K562 (cell line): ENCODE results near the gene BCAS3. TPM values are rescaled to one million over a fixed set of nuclear protein-coding genes. Genes with fewer than 3 reads are reported as not detected.

Experiments used
- ATAC-seq: fragments of 200-7000 bp; cut with Tn5 transposase; 3 replicates; pipeline ENCODE4 v1.9.1; 2020; ENCODE audit warnings: moderate library complexity
- BruUV-seq: library from RNA; stranded (reverse); fragments of 400-500 nt; replicated peaks from 2 replicates; lab custom pipeline; 2021; lab: Mats Ljungman, UMichigan
- CTCF ChIA-PET: fragments of 300-600 bp; formaldehyde crosslinking; extraction: SDS; loops from one replicate; lab custom pipeline; 2021; ENCODE audit warnings: low intra/inter-chr PET ratio; lab: Yijun Ruan, JAX
- POLR2A ChIA-PET: fragments of 300-600, 350-650 bp; sonication (Branson Sonifier 250); formaldehyde crosslinking; extraction: SDS; loops from one replicate; lab custom pipeline; 2021; ENCODE audit warnings: antibody characterized with exemption, inconsistent platforms; lab: Yijun Ruan, JAX
- DNase-seq, 4 experiments: peaks; one replicate each; pipeline versions ENCODE4 v3.0.0 to v3.0.0-alpha.2; 2011 to 2018; ENCODE audit warnings: low spot score in 3 of 4, mixed read lengths in 3 of 4; ENCODE audit errors: extremely low read depth in 1 of 4
- FAIRE-seq: peaks from 2 replicates; lab custom pipeline; 2011; peaks lifted over from hg19 to GRCh38; lab: Jason Lieb, UNC
- H2AFZ ChIP-seq: 2 replicates; pipeline ENCODE4 v1.6.0; 2011; ENCODE audit warnings: low read depth, low read length, control low read depth, inconsistent platforms
- H3K27ac ChIP-seq: fragments of 200-600 bp; 3 replicates; pipeline ENCODE4 v1.8.0; 2011; ENCODE audit warnings: low read depth, mild to moderate bottlenecking, control low read depth, inconsistent platforms, low read length, moderate library complexity, mixed read lengths; ENCODE audit errors: extremely low read depth
- H3K27me3 ChIP-seq, 2 experiments: fragments of 300-600 bp in 1 of 2; 2 replicates in 1 of 2; 3 replicates in 1 of 2; pipeline versions ENCODE4 v1.6.0 to v1.8.0; 2011; ENCODE audit warnings: inconsistent platforms in 2 of 2, low read length in 2 of 2, mild to moderate bottlenecking in 1 of 2, mixed read lengths in 1 of 2, moderate library complexity in 1 of 2; ENCODE audit not compliant: control insufficient read depth in 2 of 2, insufficient read depth in 2 of 2
- H3K36me3 ChIP-seq: fragments of 300-600 bp; 3 replicates; pipeline ENCODE4 v1.8.0; 2011; ENCODE audit warnings: mild to moderate bottlenecking, low read length, inconsistent platforms; ENCODE audit not compliant: control insufficient read depth, insufficient read depth
- H3K4me1 ChIP-seq, 2 experiments: fragments of 200-600 bp in 1 of 2; replicated peaks in 1 of 2; 2 replicates in 1 of 2; 3 replicates in 1 of 2; pipeline versions ENCODE4 v1.5.1 to v1.8.0; 2011; ENCODE audit warnings: inconsistent platforms in 2 of 2, low read length in 2 of 2, mild to moderate bottlenecking in 1 of 2, mixed read lengths in 1 of 2, moderate library complexity in 1 of 2; ENCODE audit not compliant: control insufficient read depth in 2 of 2, insufficient read depth in 2 of 2
- H3K4me2 ChIP-seq: 2 replicates; pipeline ENCODE4 v1.6.1; 2011; ENCODE audit warnings: low read length, control low read depth, inconsistent platforms, mixed read lengths; ENCODE audit not compliant: insufficient read depth
- H3K4me3 ChIP-seq: fragments of 200-600 bp; sonication (generic), shearing (Covaris generic); 2 replicates; pipeline ENCODE4 v1.5.1; 2016; ENCODE audit warnings: control low read depth, inconsistent platforms
- H3K79me2 ChIP-seq: fragments of 200-600 bp; 3 replicates; pipeline ENCODE4 v1.8.0; 2011; ENCODE audit warnings: low read length, inconsistent platforms; ENCODE audit not compliant: control insufficient read depth, insufficient read depth
- H3K9ac ChIP-seq, 2 experiments: 2 replicates each; pipeline versions ENCODE4 v1.6.0 to v1.6.1; 2011; ENCODE audit warnings: low read depth in 2 of 2, low read length in 2 of 2, control low read depth in 1 of 2, inconsistent platforms in 1 of 2, mild to moderate bottlenecking in 1 of 2, mixed read lengths in 1 of 2; ENCODE audit not compliant: insufficient read depth in 1 of 2
- H3K9me1 ChIP-seq: one replicate; pipeline ENCODE4 v1.6.0; 2011; ENCODE audit warnings: inconsistent platforms, mild to moderate bottlenecking, low read length, moderate library complexity; ENCODE audit not compliant: control insufficient read depth, insufficient read depth
- H3K9me3 ChIP-seq: replicated peaks from 2 replicates; pipeline ENCODE4 v1.5.1; 2011; ENCODE audit warnings: low read depth, low read length, inconsistent platforms; ENCODE audit not compliant: control insufficient read depth, insufficient read depth
- H4K20me1 ChIP-seq: replicated peaks from 2 replicates; pipeline ENCODE4 v1.6.1; 2011; ENCODE audit warnings: low read length, inconsistent platforms, mixed read lengths; ENCODE audit not compliant: control insufficient read depth, insufficient read depth
- ARID3A ChIP-seq: IDR thresholded peaks from 2 replicates; pipeline ENCODE4 v1.6.1; 2012; ENCODE audit warnings: low read depth, low read length, improper control_type of control experiment, borderline replicate concordance
- CAMTA2 ChIP-seq: fragments of 250-450 bp; sonication (Bioruptor Pico); conservative IDR thresholded peaks from 2 replicates; pipeline ENCODE4 v1.5.1; 2022
- CEBPB ChIP-seq: fragments of 450-650 bp; IDR thresholded peaks from 2 replicates; pipeline ENCODE4 v1.6.1; 2016; ENCODE audit warnings: missing genetic modification characterization, missing compliant biosample characterization
- FOXA3 ChIP-seq, 2 experiments: fragments of 450-650 bp in 1 of 2; sonication (generic) in 1 of 2; formaldehyde crosslinking; IDR thresholded peaks in 1 of 2; conservative IDR thresholded peaks in 1 of 2; 2 replicates each; pipeline versions ENCODE4 v1.4.0 to v1.8.0; 2020 to 2022; ENCODE audit warnings: mild to moderate bottlenecking in 2 of 2, missing genetic modification reagents in 1 of 2
- HEY1 ChIP-seq: fragments of 250-450 bp; sonication (Bioruptor Pico); IDR thresholded peaks from 2 replicates; pipeline ENCODE4 v1.5.0; 2020; ENCODE audit warnings: mild to moderate bottlenecking, moderate library complexity, borderline replicate concordance
- HNRNPL ChIP-seq: fragments of 200-400 bp; formaldehyde crosslinking; IDR thresholded peaks from 2 replicates; pipeline ENCODE4 v1.6.1; 2017; ENCODE audit warnings: low read depth, mild to moderate bottlenecking, low read length
- KDM1A ChIP-seq, 2 experiments: fragments of 450-650 bp; IDR thresholded peaks; 2 replicates each; pipeline ENCODE4 v1.6.1; 2016; ENCODE audit warnings: mild to moderate bottlenecking in 2 of 2
- KDM2B ChIP-seq: fragments of 250-450 bp; sonication (Bioruptor Pico); IDR thresholded peaks from 2 replicates; pipeline ENCODE4 v1.8.0; 2021; ENCODE audit warnings: mild to moderate bottlenecking, moderate library complexity
- KLF1 ChIP-seq: fragments of 450-650 bp; IDR thresholded peaks from 2 replicates; pipeline ENCODE4 v1.6.1; 2016; ENCODE audit warnings: missing genetic modification characterization, missing compliant biosample characterization
- MCM5 ChIP-seq: fragments of 450-650 bp; IDR thresholded peaks from 2 replicates; pipeline ENCODE4 v1.6.1; 2016; ENCODE audit warnings: low read depth
- MITF ChIP-seq: IDR thresholded peaks from 2 replicates; pipeline ENCODE4 v1.6.1; 2014; ENCODE audit warnings: antibody characterized with exemption
- MTA1 ChIP-seq: fragments of 450-650 bp; IDR thresholded peaks from 2 replicates; pipeline ENCODE4 v1.6.1; 2017; ENCODE audit warnings: borderline replicate concordance
- NCOA4 ChIP-seq: fragments of 450-650 bp; IDR thresholded peaks from 2 replicates; pipeline ENCODE4 v1.6.1; 2018; ENCODE audit warnings: mild to moderate bottlenecking; ENCODE audit not compliant: partially characterized antibody
- NFATC3 ChIP-seq: fragments of 450-650 bp; IDR thresholded peaks from 2 replicates; pipeline ENCODE4 v1.6.1; 2017; ENCODE audit warnings: mild to moderate bottlenecking
- PHB2 ChIP-seq: fragments of 450-650 bp; IDR thresholded peaks from 2 replicates; pipeline ENCODE4 v1.6.1; 2017; ENCODE audit warnings: low read depth
- SAP30 ChIP-seq: fragments of 200-600 bp; sonication (generic); IDR thresholded peaks from 2 replicates; pipeline ENCODE4 v1.6.1; 2012; ENCODE audit warnings: borderline replicate concordance, low read depth, mild to moderate bottlenecking, moderate library complexity, low read length, control low read depth, inconsistent platforms; ENCODE audit not compliant: insufficient read depth, poor library complexity, severe bottlenecking
- SRF ChIP-seq, 2 experiments: fragments of 250-450, 450-650 bp in 1 of 2; sonication (Bioruptor Pico) in 1 of 2; sonication (generic) in 1 of 2; formaldehyde crosslinking; IDR thresholded peaks; 2 replicates each; pipeline versions ENCODE4 v1.5.0 to v1.5.1; 2020 to 2022; ENCODE audit warnings: mild to moderate bottlenecking in 1 of 2, missing genetic modification reagents in 1 of 2
- VEZF1 ChIP-seq: fragments of 200-800 bp; sonication (Bioruptor generic); IDR thresholded peaks from 2 replicates; pipeline ENCODE4 v1.6.1; 2017; ENCODE audit warnings: missing genetic modification characterization, missing compliant biosample characterization
- WGBS: fragments of 100-300 bp; shearing (Covaris generic); methylation state at CpG from one replicate; pipeline ENCODE4 v1.1.6; 2016; ENCODE audit warnings: low coverage, mixed read lengths; ENCODE audit not compliant: insufficient coverage; ENCODE audit errors: missing lambda C conversion rate; 5-methylcytosine and 5-hydroxymethylcytosine counted together
- in situ Hi-C: fragments of 300-500 bp; cut with MboI; formaldehyde crosslinking; loops from 4 replicates; pipeline ENCODE4 v1.15.0; 2018; ENCODE audit warnings: inconsistent platforms, mixed read lengths
- intact Hi-C: fragments of 100-400 bp; cut with micrococcal nuclease; formaldehyde crosslinking; loops from 2 replicates; pipeline ENCODE4 v1.14.2; 2022
- polyA plus RNA-seq, 8 experiments: library from polyadenylated mRNA; depleted of rRNA in 4 of 8; stranded (reverse) in 5 of 8; unstranded in 3 of 8; fragments of >200 nt; fragmentation: Nextera tagmentation in 2 of 8; fragmentation: Illumina TruSeq in 1 of 8; extraction: Ambion mirVana in 2 of 8; extraction: Trizol in 1 of 8; gene quantifications; 2 replicates each; pipeline versions ENCODE4 v1.2.1 to v1.2.3, GENCODE V29; 2011 to 2014; ENCODE audit warnings: inconsistent platforms in 1 of 8, missing spikeins in 1 of 8
- total RNA-seq, 7 experiments: library from RNA; depleted of rRNA in 6 of 7; stranded (reverse); fragments of >200 nt in 6 of 7; fragmentation: Illumina TruSeq in 2 of 7; extraction: Trizol in 2 of 7; gene quantifications; 2 replicates each; pipeline versions ENCODE4 v1.2.1 to v1.2.3, GENCODE V29; 2011 to 2021; ENCODE audit warnings: low replicate concordance in 1 of 7

Gene BCAS3
- total and polyA plus RNA-seq, 9 of the 15 experiments (the other 6 are each of a cell fraction or from before 2014, with no cell fraction given), result 1.9 to 5.5 (median 3.5) TPM

GRCh38 chr17:60798576-60798975 lies 120.9 kb downstream of the BCAS3 start:
- no peak overlapping the region for H3K4me3 ChIP-seq
- ChIA-PET CTCF (no interaction called here), POLR2A (interaction anchor here (1.2 kb wide), 1 partner anchor 28 kb away, joined by 3 read pairs; no protein-coding TSS in a partner anchor)
- no TSS peak for BruUV-seq
- ATAC-seq (no peak), DNase-seq (no peak), FAIRE-seq (no peak)
- intact Hi-C loops (no loop called here), in situ Hi-C loops (no loop called here)
- no peak overlapping the region for H3K9ac ChIP-seq
- TF ChIP-seq SAP30, result no peak
- TF ChIP-seq CAMTA2 (CRISPR knock-in tag), result no peak
- no peak for TF ChIP-seq KDM2B (CRISPR knock-in tag)
- TF ChIP-seq ARID3A, result no peak
- TF ChIP-seq HEY1, result no peak
- TF ChIP-seq CEBPB (tag), result no peak
- no peak for TF ChIP-seq MITF
- TF ChIP-seq SRF (CRISPR knock-in tag; IDR thresholded peaks at IDR 0.05), result no peak
- no peak for TF ChIP-seq MTA1
- TF ChIP-seq PHB2, result no peak
- no peak for TF ChIP-seq NCOA4
- TF ChIP-seq FOXA3 (CRISPR knock-in tag; conservative IDR thresholded peaks at IDR 0.05 in 1 of 2, IDR thresholded peaks at IDR 0.05 in 1 of 2), result no peak
- TF ChIP-seq HNRNPL, result no peak
- no peak for TF ChIP-seq MCM5
- no peak for TF ChIP-seq KDM1A (IDR thresholded peaks at IDR 0.05)
- no peak for TF ChIP-seq KLF1 (tag)
- no peak for TF ChIP-seq NFATC3
- no peak for TF ChIP-seq VEZF1 (CRISPR knock-in tag)
- H3K36me3 ChIP-seq, result no peaks in the 10 kb centered on the region
- 1% methylated on average over 8 of the region's 8 CpGs for WGBS
- H3K4me1 ChIP-seq, result no peaks in the 10 kb centered on the region
- no peaks in the 10 kb centered on the region; a peak in 1 of 5 replicates for H3K27me3 ChIP-seq
- H3K9me3 ChIP-seq, result no peaks in the 10 kb centered on the region
- no peaks in the 10 kb centered on the region for H4K20me1 ChIP-seq
- no peak overlapping the region for H3K4me2 ChIP-seq
- no peak overlapping the region for H2AFZ ChIP-seq
- no peak overlapping the region for H3K27ac ChIP-seq
- H3K9me1 ChIP-seq, result no peaks in the 10 kb centered on the region
- no peaks in the 10 kb centered on the region for H3K79me2 ChIP-seq
